Uterus (tissue), 4 donors: ENCODE data around the gene TGFBR3L. TPM values are rescaled to one million over a fixed set of nuclear protein-coding genes. Genes with fewer than 3 reads are reported as not detected.
"Not testable (repeated sequence)": the region's sequence is repeated elsewhere in the genome, so short reads cannot be mapped to it uniquely, and the experiment has no call there.

Experiments used
- DNase-seq, 2 donors: peaks; one replicate each; pipeline ENCODE4 v3.0.0-alpha.2; 2019 to 2020
- H3K27ac ChIP-seq, 2 donors: fragments of 200-600 bp; sonication (generic); 1 replicate in 1 of 2; 2 replicates in 1 of 2; pipeline ENCODE4 v1.5.1; 2016 to 2018
- H3K27me3 ChIP-seq, 2 donors: fragments of 200-600 bp; sonication (generic); one replicate each; pipeline ENCODE4 v1.5.1; 2018 to 2019; ENCODE audit warnings: control low read depth in 1 of 2
- H3K36me3 ChIP-seq, 2 donors: fragments of 200-600 bp; sonication (generic); one replicate each; pipeline ENCODE4 v1.5.1; 2019; ENCODE audit warnings: control low read depth in 1 of 2
- H3K4me1 ChIP-seq, 2 donors: fragments of 200-600 bp; sonication (generic); one replicate each; pipeline ENCODE4 v1.5.1; 2018 to 2019; ENCODE audit warnings: control low read depth in 1 of 2
- H3K4me3 ChIP-seq, 2 donors: fragments of 200-600 bp; sonication (generic); 1 replicate in 1 of 2; 2 replicates in 1 of 2; pipeline ENCODE4 v1.5.1; 2018 to 2019; ENCODE audit warnings: mild to moderate bottlenecking in 1 of 2
- H3K9me3 ChIP-seq, 2 donors: fragments of 200-600 bp; sonication (generic); one replicate each; pipeline ENCODE4 v1.5.1; 2019; ENCODE audit warnings: control low read depth in 1 of 2
- CTCF ChIP-seq, 4 experiments: fragments of 200-600 bp in 2 of 4; fragments of 450-650 bp in 2 of 4; sonication (generic) in 2 of 4; IDR thresholded peaks; one replicate each; pipeline ENCODE4 v1.5.1; 2016 to 2019; ENCODE audit warnings: antibody characterized with exemption in 4 of 4, mild to moderate bottlenecking in 2 of 4, moderate library complexity in 1 of 4
- POLR2A ChIP-seq, 2 donors: fragments of 450-650 bp; IDR thresholded peaks; one replicate each; pipeline ENCODE4 v1.6.1; 2016; ENCODE audit warnings: antibody characterized with exemption in 2 of 2, mild to moderate bottlenecking in 1 of 2, moderate library complexity in 1 of 2
- intact Hi-C: fragments of 100-400 bp; cut with DNase I; formaldehyde crosslinking; loops from one replicate; pipeline ENCODE4 v1.15.1; 2023; ENCODE audit warnings: low total_unique reads
- total RNA-seq, 4 donors: library from RNA; depleted of rRNA in 3 of 4; stranded (reverse); fragments of >200 nt in 3 of 4; gene quantifications; one replicate each; pipeline versions ENCODE4 v1.1.0 to v1.2.4, GENCODE V29; 2014 to 2023
- donor health status: DM: yes; HTN: yes; CAD: no.

The TGFBR3L gene
- total RNA-seq, 4 donors from 2014 or later = 5.2 TPM; not detected in 3

GRCh38 chr19:7927605-7928333, 13.1 kb downstream of the TGFBR3L start:
- Histone ChIP-seq H3K27me3 (no peaks in the 10 kb centered on the region), H3K9me3 (no peaks in the 10 kb centered on the region), H3K27ac (peak overlapping the region; percentile 97 to 99), H3K4me3 (peak overlapping the region in 1 of 2 donors; percentile 17), H3K4me1 (peaks cover 10 to 54% of the 10 kb centered on the region in 2 donors), H3K36me3 (no peaks in the 10 kb centered on the region)
- DNase-seq = peak in 1 of 2 donors; percentile 46
- intact Hi-C loops = no loop called here
- TF ChIP-seq CTCF (IDR thresholded peaks at IDR 0.05) (no peak), POLR2A (IDR thresholded peaks at IDR 0.05) (no peak)

DNA sequence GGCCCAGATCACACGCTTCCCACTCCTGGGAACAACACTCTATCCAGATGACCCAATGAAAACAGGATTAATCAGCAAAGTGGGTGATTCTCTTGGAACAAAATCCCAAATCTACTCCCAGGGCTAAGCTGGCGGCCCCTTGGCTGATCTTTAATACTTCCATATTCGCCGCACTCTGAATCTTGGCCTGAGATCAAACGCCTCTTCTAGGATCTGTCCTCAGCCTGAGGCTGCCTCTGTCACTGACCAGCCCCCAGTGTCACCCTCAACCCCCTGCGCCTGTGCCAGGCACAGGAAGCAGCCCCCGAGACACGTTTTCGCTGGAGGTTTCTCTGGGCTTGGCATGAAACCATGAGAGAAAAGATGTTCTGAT, 13.7 kb downstream of the TGFBR3L start:
- peak overlapping the region; percentile 17 for H3K4me3 ChIP-seq
- H3K27me3 ChIP-seq = no peaks in the 10 kb centered on the region
- no peaks in the 10 kb centered on the region for H3K36me3 ChIP-seq
- H3K4me1 ChIP-seq = peaks cover 8 to 54% of the 10 kb centered on the region in 2 donors
- H3K27ac ChIP-seq = peak overlapping the region; percentile 97 to 99
- intact Hi-C loops = no loop called here
- no peaks in the 10 kb centered on the region for H3K9me3 ChIP-seq
- TF ChIP-seq POLR2A (IDR thresholded peaks at IDR 0.05) (no peak), CTCF (IDR thresholded peaks at IDR 0.05) (peak in 1 of 4 experiments; percentile 27)
- peak in 1 of 2 donors; percentile 66 for DNase-seq

DNA sequence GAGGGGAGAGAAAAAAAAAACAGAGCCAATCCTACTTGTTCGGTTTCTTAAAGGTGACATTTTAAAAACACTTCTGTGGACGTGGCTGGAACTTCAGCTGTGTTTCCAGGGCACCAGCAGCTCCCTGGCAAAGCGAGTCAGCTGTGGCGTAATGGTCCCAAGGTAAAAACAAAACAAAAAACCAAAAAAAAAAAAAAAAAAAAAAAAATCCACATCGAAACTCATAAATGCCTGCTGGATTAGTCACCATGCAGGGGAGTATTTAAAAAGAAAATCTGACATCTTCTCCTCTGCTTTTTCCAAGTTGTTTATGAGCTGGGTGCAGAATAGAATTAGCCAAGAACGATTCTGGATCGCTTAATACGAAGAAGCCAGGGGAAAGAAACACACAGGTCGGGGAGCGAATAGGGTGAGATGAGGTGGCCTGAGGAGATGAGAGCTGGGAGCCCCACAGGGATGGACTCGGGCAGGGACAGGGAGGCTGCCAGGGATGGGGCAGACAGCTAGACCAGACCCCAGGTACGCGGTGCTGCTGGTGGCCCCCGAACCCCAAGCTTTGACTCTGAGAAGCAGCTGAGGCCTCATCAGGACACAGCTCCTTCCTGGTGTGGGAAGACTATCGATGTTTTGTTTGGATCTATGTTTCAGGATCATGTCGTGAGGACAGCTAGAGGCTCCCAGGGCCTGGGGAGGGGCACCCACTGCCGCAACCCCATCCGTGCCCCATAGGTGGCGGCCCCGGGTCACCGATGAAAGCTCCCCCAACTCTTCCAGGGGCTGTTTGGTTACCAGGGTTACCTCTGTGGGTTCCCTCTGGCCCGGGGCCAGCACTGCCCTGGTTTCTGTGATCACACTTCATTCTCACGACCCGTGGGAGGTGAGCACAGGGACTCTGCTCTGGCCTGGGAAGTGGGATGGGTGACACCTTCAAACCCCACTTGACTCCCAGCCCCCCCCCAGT, 14.4 kb downstream of the TGFBR3L start:
- peaks cover 8 to 54% of the 10 kb centered on the region in 2 donors for H3K4me1 ChIP-seq
- no peaks in the 10 kb centered on the region for H3K36me3 ChIP-seq
- intact Hi-C loops = no loop called here
- DNase-seq = peak; percentile 78 to 88
- peak; percentile 7 to 44 (median 26) for TF ChIP-seq CTCF (IDR thresholded peaks at IDR 0.05)
- peak; percentile 21 to 34 for TF ChIP-seq POLR2A (IDR thresholded peaks at IDR 0.05)
- peak overlapping the region; percentile 17 for H3K4me3 ChIP-seq
- no peaks in the 10 kb centered on the region for H3K9me3 ChIP-seq
- peak overlapping the region; percentile 97 to 99 for H3K27ac ChIP-seq
- H3K27me3 ChIP-seq = no peaks in the 10 kb centered on the region

- DNase-seq = peak in 1 of 2 donors; percentile 35
- H3K9me3 ChIP-seq, H3K27me3 ChIP-seq, H3K4me3 ChIP-seq, H3K36me3 ChIP-seq, intact Hi-C loops: not testable (repeated sequence)
- Histone ChIP-seq H3K27ac (peak overlapping the region; percentile 97 to 99), H3K4me1 (peaks cover 8 to 47% of the 10 kb centered on the region in 2 donors)
Measured at GRCh38 chr19:7930030-7930429, 15.4 kb downstream of the TGFBR3L start.

DNA sequence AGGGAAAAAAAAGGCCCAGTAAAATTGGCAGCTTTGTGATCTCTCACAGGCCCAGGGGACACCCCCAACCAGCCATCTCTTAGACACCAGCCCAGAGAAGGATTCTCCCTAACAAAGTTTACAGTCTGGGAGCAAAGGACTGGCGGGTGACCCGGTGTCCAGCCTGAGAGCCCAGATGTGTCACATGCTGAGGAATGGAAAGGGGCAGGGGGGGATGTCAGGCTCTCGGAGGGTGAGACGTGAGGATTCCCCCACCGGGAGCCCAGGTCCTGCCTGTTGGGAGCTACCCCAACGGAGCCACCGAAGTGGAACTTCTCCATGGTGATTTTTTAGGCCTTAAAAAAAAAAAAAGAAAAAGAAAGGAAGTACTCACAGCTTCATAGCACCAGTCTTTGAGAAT, 16.1 kb downstream of the TGFBR3L start:
- H3K36me3 ChIP-seq = no peaks in the 10 kb centered on the region
- H3K4me3 ChIP-seq = no peak overlapping the region
- intact Hi-C loops = no loop called here
- no peaks in the 10 kb centered on the region for H3K9me3 ChIP-seq
- H3K4me1 ChIP-seq = peaks cover 8 to 46% of the 10 kb centered on the region in 2 donors
- peak in 1 of 2 donors; percentile 22 for DNase-seq
- H3K27me3 ChIP-seq = no peaks in the 10 kb centered on the region
- H3K27ac ChIP-seq = peak overlapping the region; percentile 97 to 99
- no peak for TF ChIP-seq CTCF (IDR thresholded peaks at IDR 0.05)
- no peak for TF ChIP-seq POLR2A (IDR thresholded peaks at IDR 0.05)
